Measurements from ENCODE around the gene CRYGN.

The CRYGN gene

GRCh38 chr7:151442776-151443496 lies 3.0 kb upstream of the CRYGN start:
- TF ChIP-seq POLR2AphosphoS5 (IDR thresholded peaks at IDR 0.05; ENCODE audit: low read depth, low read length) (no peak), SIN3A (IDR thresholded peaks at IDR 0.05; ENCODE audit: borderline replicate concordance, insufficient read depth, low read length) (no peak), TAF1 (IDR thresholded peaks at IDR 0.05; ENCODE audit: borderline replicate concordance, insufficient read depth, low read length) (no peak), FOXP2 (optimal IDR thresholded peaks at IDR 0.05; ENCODE audit: borderline replicate concordance, extremely low read depth, extremely low read length, insufficient read depth) (no peak)
- TF ChIP-seq, protein P1, sequence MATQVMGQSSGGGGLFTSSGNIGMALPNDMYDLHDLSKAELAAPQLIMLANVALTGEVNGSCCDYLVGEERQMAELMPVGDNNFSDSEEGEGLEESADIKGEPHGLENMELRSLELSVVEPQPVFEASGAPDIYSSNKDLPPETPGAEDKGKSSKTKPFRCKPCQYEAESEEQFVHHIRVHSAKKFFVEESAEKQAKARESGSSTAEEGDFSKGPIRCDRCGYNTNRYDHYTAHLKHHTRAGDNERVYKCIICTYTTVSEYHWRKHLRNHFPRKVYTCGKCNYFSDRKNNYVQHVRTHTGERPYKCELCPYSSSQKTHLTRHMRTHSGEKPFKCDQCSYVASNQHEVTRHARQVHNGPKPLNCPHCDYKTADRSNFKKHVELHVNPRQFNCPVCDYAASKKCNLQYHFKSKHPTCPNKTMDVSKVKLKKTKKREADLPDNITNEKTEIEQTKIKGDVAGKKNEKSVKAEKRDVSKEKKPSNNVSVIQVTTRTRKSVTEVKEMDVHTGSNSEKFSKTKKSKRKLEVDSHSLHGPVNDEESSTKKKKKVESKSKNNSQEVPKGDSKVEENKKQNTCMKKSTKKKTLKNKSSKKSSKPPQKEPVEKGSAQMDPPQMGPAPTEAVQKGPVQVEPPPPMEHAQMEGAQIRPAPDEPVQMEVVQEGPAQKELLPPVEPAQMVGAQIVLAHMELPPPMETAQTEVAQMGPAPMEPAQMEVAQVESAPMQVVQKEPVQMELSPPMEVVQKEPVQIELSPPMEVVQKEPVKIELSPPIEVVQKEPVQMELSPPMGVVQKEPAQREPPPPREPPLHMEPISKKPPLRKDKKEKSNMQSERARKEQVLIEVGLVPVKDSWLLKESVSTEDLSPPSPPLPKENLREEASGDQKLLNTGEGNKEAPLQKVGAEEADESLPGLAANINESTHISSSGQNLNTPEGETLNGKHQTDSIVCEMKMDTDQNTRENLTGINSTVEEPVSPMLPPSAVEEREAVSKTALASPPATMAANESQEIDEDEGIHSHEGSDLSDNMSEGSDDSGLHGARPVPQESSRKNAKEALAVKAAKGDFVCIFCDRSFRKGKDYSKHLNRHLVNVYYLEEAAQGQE (IDR thresholded peaks at IDR 0.05; ENCODE audit: insufficient read depth in 1 of 2, low read depth in 2 of 2, low read length in 2 of 2), result no peak

DNA sequence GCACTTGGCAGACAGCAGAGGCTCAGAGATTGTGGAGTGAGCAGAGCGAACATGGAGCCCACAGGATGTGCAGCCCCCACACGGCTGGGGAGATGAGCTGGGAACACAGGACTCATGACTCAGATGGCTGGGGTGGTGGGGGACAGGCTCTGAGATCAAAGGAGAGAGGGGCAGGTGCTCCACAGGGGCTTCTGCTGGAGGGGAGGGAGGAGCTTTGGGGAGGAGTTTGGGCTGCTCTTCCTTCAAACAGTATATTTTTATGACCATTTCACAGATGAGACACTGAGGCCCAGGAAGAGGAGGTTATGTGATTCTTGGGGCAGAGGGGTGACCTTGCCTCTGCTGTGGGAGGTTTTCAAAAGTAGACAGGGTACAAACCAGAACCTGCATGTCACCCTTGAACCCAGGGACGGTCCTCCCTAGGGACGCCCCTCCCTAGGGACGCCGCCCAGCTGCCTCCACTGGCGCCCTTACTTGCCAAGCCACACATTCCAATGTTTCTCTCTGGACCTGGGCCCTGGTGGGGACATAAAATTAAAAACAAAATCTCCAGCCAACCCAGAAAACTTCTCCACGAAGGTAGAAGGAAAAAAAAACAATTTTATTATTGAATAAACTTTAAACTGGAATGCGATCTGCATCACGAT lies 981 bp upstream of the CRYGN start:
- TF ChIP-seq FOXP2 (optimal IDR thresholded peaks at IDR 0.05; ENCODE audit: borderline replicate concordance, extremely low read depth, extremely low read length, insufficient read depth) (no peak), POLR2AphosphoS5 (IDR thresholded peaks at IDR 0.05; ENCODE audit: low read depth, low read length) (no peak), SIN3A (IDR thresholded peaks at IDR 0.05; ENCODE audit: borderline replicate concordance, insufficient read depth, low read length) (no peak), TAF1 (IDR thresholded peaks at IDR 0.05; ENCODE audit: borderline replicate concordance, insufficient read depth, low read length) (no peak)
- TF ChIP-seq, protein P1 (IDR thresholded peaks at IDR 0.05; ENCODE audit: insufficient read depth in 1 of 2, low read depth in 2 of 2, low read length in 2 of 2), result no peak

- TF ChIP-seq SIN3A (IDR thresholded peaks at IDR 0.05; ENCODE audit: borderline replicate concordance, insufficient read depth, low read length) (no peak), TAF1 (IDR thresholded peaks at IDR 0.05; ENCODE audit: borderline replicate concordance, insufficient read depth, low read length) (no peak), FOXP2 (optimal IDR thresholded peaks at IDR 0.05; ENCODE audit: borderline replicate concordance, extremely low read depth, extremely low read length, insufficient read depth) (no peak), POLR2AphosphoS5 (IDR thresholded peaks at IDR 0.05; ENCODE audit: low read depth, low read length) (no peak)
- TF ChIP-seq, protein P1 (IDR thresholded peaks at IDR 0.05; ENCODE audit: insufficient read depth in 1 of 2, low read depth in 2 of 2, low read length in 2 of 2), result no peak
These were observed 908 bp downstream of the CRYGN start for GRCh38 chr7:151438864-151439601.

GRCh38 chr7:151437866-151438516 lies 1.9 kb downstream of the CRYGN start:
- no peak for TF ChIP-seq POLR2AphosphoS5 (IDR thresholded peaks at IDR 0.05; ENCODE audit: low read depth, low read length)
- TF ChIP-seq FOXP2 (optimal IDR thresholded peaks at IDR 0.05; ENCODE audit: borderline replicate concordance, extremely low read depth, extremely low read length, insufficient read depth), result no peak
- TF ChIP-seq TAF1 (IDR thresholded peaks at IDR 0.05; ENCODE audit: borderline replicate concordance, insufficient read depth, low read length), result no peak
- TF ChIP-seq, protein P1 (IDR thresholded peaks at IDR 0.05; ENCODE audit: insufficient read depth in 1 of 2, low read depth in 2 of 2, low read length in 2 of 2), result no peak
- no peak for TF ChIP-seq SIN3A (IDR thresholded peaks at IDR 0.05; ENCODE audit: borderline replicate concordance, insufficient read depth, low read length)
